K562 (cell line): ENCODE measurements around the gene FAAP100. TPM values are rescaled to one million over a fixed set of nuclear protein-coding genes. Genes with fewer than 3 reads are reported as not detected.

ENCODE experiments used
- ARID3B ChIP-seq: fragments of 250-450 bp; sonication (Bioruptor Pico); IDR thresholded peaks from 2 replicates; pipeline ENCODE4 v1.4.0; 2020; ENCODE audit warnings: borderline replicate concordance
- BRD4 ChIP-seq: fragments of 200-600 bp; sonication (generic); IDR thresholded peaks from 2 replicates; pipeline ENCODE4 v1.6.1; 2017; ENCODE audit warnings: inconsistent platforms
- CCAR2 ChIP-seq: fragments of 200-400 bp; formaldehyde crosslinking; IDR thresholded peaks from 2 replicates; pipeline ENCODE4 v1.6.1; 2017; ENCODE audit warnings: mild to moderate bottlenecking, low read depth, low read length
- CREB1 ChIP-seq, 2 experiments: sonication (generic) in 1 of 2; formaldehyde crosslinking in 1 of 2; IDR thresholded peaks; 2 replicates each; pipeline versions ENCODE4 v1.6.1 to v1.8.0; 2012 to 2022; ENCODE audit warnings: inconsistent platforms in 1 of 2, mild to moderate bottlenecking in 1 of 2, missing genetic modification reagents in 1 of 2, moderate library complexity in 1 of 2
- ETV1 ChIP-seq: fragments of 450-650 bp; conservative IDR thresholded peaks from 2 replicates; pipeline ENCODE4 v1.6.1; 2016; ENCODE audit warnings: missing genetic modification characterization, control low read depth, low read depth, missing compliant biosample characterization
- EWSR1 ChIP-seq: fragments of 450-650 bp; IDR thresholded peaks from 2 replicates; pipeline ENCODE4 v1.6.1; 2018; ENCODE audit warnings: borderline replicate concordance, mild to moderate bottlenecking, low read depth, moderate library complexity; ENCODE audit not compliant: partially characterized antibody
- ILF3 ChIP-seq: fragments of 450-650 bp; IDR thresholded peaks from 2 replicates; pipeline ENCODE4 v1.6.1; 2018; ENCODE audit warnings: antibody characterized with exemption, mild to moderate bottlenecking, moderate library complexity, borderline replicate concordance
- IRF1 ChIP-seq: sonication (generic); formaldehyde crosslinking; IDR thresholded peaks from 2 replicates; pipeline ENCODE4 v1.8.0; 2022; ENCODE audit warnings: missing genetic modification reagents, mild to moderate bottlenecking, borderline replicate concordance
- NFATC3 ChIP-seq: fragments of 450-650 bp; IDR thresholded peaks from 2 replicates; pipeline ENCODE4 v1.6.1; 2017; ENCODE audit warnings: mild to moderate bottlenecking
- PML ChIP-seq: IDR thresholded peaks from 2 replicates; pipeline ENCODE4 v1.6.1; 2012; ENCODE audit warnings: low read length, inconsistent platforms
- THAP12 ChIP-seq: fragments of 250-450 bp; sonication (Bioruptor Pico); IDR thresholded peaks from 2 replicates; pipeline ENCODE4 v1.9.0; 2021; ENCODE audit warnings: mild to moderate bottlenecking, inconsistent platforms
- ZBTB5 ChIP-seq: fragments of 450-650 bp; IDR thresholded peaks from 2 replicates; pipeline ENCODE4 v1.6.1; 2017; ENCODE audit warnings: antibody characterized with exemption
- polyA plus RNA-seq, 8 experiments: library from polyadenylated mRNA; depleted of rRNA in 4 of 8; stranded (reverse) in 5 of 8; unstranded in 3 of 8; fragments of >200 nt; fragmentation: Nextera tagmentation in 2 of 8; fragmentation: Illumina TruSeq in 1 of 8; extraction: Ambion mirVana in 2 of 8; extraction: Trizol in 1 of 8; gene quantifications; 2 replicates each; pipeline versions ENCODE4 v1.2.1 to v1.2.3, GENCODE V29; 2011 to 2014; ENCODE audit warnings: inconsistent platforms in 1 of 8, missing spikeins in 1 of 8
- total RNA-seq, 7 experiments: library from RNA; depleted of rRNA in 6 of 7; stranded (reverse); fragments of >200 nt in 6 of 7; fragmentation: Illumina TruSeq in 2 of 7; extraction: Trizol in 2 of 7; gene quantifications; 2 replicates each; pipeline versions ENCODE4 v1.2.1 to v1.2.3, GENCODE V29; 2011 to 2021; ENCODE audit warnings: low replicate concordance in 1 of 7

FAAP100 gene
- total and polyA plus RNA-seq, 9 of the 15 experiments (the other 6 are each of a cell fraction or from before 2014, with no cell fraction given): 0.31 to 51.2 (median 12.6) TPM

- TF ChIP-seq IRF1 (CRISPR knock-in tag): no peak
- TF ChIP-seq EWSR1: no peak
- no peak for TF ChIP-seq ILF3
- no peak for TF ChIP-seq NFATC3
- no peak for TF ChIP-seq ARID3B (CRISPR knock-in tag)
- TF ChIP-seq PML: no peak; the same call in 1 of the 2 replicates
- TF ChIP-seq ZBTB5: no peak
- 0 out of 2 replicates have a peak, but pooled peaks have one; percentile 48 for TF ChIP-seq ETV1 (tag)
- TF ChIP-seq THAP12 (CRISPR knock-in tag): no peak
- TF ChIP-seq CCAR2: no peak
- no peak for TF ChIP-seq CREB1 (IDR thresholded peaks at IDR 0.05)
- TF ChIP-seq CREB1 (CRISPR knock-in tag; IDR thresholded peaks at IDR 0.05): peak; percentile 67
- TF ChIP-seq BRD4: no peak
Observed at GRCh38 chr17:81510785-81511553, 41.2 kb downstream of the FAAP100 start (continued).
